GM19452 (cell line): ENCODE data around the gene CLUH.
"Not testable (repeated sequence)": the region's sequence is repeated elsewhere in the genome, so short reads cannot be mapped to it uniquely, and the experiment has no call there.

Experiments
- ATAC-seq: cut with Tn5 transposase; IDR thresholded peaks from one replicate; pipeline ENCODE4 v1.9.1; 2021; ENCODE audit not compliant: unreplicated experiment

Gene CLUH

DNA sequence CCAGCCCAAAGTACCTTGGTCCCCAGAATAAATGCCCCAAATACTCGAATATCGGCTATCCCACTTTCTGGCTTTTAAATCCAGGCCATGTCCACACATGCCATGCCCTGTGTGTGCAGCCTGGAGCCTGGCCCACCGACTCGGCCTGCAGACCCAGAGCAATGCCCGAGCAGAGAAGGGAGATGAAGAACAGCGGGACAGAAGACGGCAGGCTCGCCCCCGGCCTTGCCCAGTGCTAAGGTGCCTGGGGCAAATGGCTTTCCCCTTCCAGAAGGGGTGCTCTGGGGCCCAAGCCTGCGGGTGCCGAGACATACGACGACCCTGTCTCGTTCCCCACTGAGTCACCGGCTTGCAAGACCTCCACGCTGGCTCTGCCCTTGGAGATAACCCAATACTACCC lies 8.0 kb downstream of the CLUH start:
- no peak for ATAC-seq

DNA sequence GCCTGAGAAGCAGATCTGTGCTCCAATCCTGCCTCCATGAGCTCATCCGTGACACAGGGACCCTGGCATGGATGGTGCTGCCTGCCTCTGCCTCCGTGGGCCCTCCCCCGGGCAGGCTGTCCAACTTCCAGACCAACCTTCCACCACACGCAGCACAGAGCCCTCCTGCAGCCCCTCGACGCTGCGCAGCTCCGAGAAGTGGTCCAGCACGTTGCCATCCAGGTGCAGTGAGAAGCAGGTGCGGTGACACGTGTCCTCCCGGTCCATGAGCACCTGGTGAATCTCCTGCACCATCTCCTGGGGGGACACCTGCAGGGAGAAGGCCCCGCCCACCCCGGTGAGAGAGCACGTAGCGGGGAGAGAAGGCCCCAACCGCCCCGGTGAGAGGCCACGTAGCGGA lies 8.4 kb downstream of the CLUH start:
- ATAC-seq = no peak

DNA sequence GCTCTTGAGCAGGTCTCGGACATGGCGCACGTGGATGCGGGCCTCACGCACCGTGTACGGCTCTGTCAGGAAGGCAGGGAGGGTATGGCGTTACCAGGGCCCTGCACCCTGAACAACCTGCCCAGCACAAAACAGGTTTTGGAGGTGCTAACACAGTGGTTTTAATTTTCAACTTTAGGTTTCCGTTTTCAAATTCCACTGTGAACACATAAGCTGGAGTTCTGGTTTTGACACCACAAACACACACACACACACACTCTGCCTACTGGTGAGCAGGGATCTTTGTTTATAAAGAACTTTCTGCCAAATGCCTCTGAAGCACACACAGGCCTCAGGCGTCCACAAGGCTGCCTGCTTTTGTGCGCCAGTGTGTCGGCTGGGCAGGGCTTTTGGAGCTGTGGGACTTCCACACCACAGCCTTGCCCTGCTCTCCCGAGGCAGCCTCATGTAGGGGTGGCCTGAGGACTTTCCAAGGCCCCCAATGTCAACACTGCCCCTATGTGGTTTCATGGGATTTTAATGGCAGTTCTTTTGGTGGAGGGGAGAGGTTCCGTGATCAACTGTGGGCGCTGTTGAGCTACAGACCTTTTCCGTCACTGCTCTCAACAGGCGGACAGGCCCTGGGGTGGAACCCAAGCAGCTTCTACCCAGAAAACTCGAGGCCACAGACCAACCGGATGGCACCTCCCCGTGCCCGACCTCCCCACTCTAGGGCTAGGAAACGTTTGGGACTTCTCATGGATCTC lies 9.4 kb downstream of the CLUH start:
- ATAC-seq = no peak

DNA sequence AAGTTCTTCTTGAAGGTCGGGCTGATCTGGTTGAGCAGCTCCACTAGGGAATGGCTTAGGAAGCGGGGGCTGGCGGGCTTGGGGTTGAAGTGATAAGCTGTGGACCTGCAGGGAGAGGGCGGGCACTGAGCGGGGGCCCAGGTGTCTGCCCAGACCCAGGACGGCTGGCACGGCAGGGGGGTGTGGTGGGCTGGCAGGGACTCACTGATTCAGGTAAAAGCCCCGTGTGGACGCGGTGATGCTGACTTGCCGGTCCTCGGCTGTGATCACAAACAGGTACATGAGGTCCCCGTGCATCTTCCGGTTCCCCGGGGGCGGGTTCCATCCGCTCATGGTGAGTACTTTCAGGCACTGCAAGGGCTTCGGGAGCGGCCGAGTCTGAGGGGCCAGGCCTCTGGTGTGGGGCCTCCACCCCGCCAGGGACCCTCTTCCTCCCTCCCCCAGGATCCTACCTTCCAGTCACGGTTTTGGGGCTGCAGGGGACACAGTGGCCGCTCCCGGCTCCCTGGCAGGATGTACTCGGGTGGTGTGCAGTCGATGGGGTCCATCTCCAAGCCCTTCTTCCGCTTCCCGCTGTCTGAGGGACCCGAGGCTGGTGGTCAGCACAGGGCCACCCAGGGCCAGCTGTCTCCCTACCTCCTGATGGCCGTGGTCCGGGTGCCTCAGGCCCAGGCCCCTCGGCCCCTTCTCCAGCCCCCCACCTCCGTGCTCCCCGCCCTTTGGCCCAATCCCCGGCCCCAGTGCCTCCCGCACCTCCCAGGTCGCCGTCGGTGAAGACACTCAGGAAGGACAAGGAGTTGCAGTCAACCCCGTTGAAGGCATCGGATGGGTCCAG lies 10.2 kb downstream of the CLUH start:
- no peak for ATAC-seq

DNA sequence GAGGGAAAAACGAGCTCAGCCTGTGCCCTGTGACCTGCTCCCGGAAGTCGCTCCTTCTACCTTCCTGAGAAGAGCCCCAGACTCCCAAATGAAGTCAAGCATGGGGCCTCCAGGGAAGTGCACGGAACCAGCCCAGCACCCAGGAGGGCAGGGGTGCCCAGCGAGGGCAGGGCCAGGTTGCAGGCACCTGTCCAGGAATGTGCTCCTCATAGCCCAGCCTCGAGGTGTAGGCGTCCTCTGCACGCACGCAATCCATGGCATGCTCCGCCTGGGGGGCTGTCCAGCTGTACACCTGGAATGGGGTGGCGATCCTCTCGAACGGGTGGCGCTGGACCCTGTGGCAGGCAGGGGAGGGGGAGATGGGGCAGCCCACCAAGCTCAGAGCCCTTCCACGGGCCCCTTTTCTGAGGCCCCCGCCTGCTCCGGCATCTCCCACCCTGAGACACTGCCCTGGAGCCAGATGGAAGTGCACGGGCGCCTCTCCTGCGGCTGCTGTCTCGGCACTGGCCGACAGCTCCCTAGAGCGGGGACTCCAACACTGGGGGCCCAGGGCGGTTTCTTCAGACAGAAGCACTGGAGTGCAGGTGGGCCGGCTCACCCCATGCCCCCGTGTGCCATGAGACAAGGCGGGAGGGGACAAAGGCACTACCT lies 10.9 kb downstream of the CLUH start:
- no peak for ATAC-seq

DNA sequence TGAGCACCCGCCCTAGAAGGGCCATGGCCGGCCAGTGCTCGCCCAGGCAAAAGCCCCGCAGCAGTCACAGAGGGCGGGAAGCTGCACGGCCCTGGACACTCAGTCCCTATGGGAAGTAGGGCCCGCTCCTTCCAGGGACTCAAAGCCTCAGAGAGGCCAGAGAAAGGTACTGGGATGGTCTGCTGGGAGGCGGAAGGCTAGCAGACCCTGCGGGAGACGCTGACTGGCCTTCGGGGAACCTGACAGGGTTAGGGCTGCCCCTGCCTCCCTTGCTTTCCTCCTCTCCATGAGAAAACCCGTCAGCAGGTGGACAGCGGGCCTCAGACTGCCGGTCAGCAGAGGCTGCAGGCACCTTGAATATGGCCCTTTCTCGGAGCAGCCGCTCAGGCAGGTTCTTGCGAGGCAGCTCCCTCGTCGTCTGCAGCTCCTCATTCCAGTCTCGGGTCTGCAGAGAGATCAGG lies 11.5 kb downstream of the CLUH start:
- no peak for ATAC-seq

DNA sequence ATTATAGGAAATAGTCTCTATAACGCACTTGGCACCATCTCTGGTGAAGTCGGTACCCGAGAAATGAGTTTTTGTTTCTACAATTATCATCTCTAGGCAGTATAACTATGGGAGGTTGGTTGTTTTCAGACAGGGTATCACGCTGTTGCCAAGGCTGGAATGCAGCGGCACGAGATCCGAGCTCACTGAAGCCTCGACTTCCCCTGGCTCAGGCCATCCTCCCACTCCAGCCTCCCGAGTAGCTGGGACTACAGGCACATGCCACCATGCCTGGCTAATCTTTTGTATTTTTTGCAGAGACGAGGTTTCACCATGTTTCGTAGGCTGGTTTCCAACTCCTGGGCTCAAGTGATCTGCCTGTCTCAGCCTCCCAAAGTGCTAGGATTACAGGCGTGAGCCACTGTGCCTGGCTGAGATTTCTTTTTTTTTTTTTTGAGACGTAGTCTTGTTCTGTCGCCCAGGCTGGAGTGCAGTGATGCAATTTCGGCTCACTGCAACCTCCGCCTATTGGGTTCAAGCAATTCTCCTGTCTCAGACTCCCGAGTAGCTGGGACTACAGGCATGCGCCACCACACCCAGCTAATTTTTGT lies 12.3 kb downstream of the CLUH start:
- ATAC-seq = not testable (repeated sequence)

DNA sequence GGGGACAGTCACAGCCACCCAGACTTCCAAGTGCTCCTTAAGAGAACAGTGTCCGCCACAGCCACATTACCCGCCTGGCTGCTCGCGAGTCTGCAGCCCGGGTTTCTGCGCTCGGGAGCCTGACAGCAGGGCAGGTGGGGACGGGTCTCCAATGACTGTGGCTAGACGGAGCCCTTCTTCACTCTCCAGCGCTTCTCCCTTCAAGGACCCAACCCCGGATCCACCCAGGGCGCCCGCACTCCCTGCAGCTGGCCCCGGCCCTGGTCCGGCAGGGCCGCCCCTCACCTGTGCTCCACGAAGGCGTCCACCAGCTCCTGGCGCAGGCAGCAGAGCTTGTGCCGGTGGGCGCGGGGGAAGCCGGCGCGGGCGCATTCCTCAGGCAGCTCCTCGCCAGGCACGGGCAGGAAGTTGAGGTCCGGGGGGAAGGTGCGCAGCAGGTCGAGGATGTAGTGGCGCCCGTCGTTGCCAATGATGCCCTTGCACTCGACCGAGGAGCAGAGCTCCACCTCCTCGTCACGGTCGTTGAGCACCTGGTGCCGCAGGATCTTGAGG lies 13.9 kb downstream of the CLUH start:
- ATAC-seq = no peak

DNA sequence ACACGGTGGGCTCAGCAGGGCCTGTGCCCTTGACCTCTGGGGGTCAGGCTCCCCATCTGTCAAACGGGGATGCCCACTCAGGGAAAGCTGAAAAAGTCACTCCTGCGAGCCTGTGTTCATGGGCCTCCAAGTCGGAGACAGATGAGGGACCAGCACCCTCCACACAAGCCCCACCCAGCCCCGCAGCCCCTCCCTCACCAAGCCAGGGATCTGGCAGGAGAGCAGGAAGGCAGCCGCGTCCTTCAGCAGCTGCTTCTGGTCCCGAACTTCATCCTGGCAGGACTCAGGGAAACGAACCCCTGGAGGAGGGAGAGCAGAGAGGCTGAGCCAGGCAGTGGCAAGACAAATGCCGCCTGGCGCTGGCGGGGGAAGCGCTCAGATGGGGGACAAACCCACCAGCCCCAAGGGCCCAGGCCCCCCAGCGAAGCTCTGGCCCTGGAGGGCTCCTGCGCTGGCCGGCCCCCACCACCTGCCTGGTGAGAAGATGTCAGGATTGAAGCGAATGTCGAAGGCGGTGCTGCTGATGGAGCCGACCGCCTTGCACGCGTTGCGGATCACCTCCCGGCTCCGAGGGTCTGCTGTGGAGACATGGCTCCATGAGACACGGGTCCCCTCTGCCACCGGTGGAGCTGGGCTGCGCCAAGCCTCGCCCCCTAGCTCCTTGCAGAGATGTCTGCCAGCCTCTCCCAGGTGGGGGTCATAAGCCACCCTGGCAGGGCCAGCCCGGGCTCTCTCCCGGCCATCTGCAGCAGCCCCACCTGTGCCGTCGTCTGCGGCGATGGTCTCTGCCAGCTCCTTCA lies 15.4 kb downstream of the CLUH start:
- ATAC-seq = no peak

DNA sequence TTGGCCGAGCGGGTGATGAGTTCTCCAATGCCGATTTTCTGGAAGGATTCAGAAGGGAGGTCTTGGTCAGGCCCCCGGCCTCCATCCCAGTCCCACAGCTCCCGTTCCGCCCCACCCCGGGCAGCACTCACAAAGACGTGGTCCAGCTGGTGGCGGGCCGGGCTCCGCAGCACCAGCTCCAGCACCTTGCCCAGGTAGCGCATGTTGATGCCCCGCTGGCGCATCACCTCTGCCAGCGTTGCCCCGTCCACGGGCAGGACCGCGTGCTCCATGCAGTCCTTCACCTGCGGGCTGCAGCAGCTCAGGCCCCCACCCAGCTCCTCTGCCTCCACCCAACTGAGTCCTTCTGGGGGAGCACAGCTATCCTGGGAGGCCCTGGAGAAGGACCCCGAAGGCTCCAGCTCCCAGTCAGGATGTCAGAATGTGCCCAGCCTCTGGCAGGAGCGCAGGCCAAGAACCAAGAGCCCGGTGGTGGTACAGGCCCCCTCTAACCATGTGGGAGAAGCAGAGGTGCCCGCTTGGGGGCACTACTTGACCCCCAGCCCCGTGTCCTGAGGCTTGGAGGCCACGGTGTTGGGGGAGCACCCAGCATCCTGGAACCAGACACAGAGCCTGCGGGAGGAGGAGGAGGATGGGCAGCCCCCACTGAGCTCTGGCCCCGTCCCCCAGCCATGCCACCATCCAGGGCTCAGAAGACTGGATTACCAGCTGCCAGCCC lies 16.2 kb downstream of the CLUH start:
- ATAC-seq = no peak

DNA sequence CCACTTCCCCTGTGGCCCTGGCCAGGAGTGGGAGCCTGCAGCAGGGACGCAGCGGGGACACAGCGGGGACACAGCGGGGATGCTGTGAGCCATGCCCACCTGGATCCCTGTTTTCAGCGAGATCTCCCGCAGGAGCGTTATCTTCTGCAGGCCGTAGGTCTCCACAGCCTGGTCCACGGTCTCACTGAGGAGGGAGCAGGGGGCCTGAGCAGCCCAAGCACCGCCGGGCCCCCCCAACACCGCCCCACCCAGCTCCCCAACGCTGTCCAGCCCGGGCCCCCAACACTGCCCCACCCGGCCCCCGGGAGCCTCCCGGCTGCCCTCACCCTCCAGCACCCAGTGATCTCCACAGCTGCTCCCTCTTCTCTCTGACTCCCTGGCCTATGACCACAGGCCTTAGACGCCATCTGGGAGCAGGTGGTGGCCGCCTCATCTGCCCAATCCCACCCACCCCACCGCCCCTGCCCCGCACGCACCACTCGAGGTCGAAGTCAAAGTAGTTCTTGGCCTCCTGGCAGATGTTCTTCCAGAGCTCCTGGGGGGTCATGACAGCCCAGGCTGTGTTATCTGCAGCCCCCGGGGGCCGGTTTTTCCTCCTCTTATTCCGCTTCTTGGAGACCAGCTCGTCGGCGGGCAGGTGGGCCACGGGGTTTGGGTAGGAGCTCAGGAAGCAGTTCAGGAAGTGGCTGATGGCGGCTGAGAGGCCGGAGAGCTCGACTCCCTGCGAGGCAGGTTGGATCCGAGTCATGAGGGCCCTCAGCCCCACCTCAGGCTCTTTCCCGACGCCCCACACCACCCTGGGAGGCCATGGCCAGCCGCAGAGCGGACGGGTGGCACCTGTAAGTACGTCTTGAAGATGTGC lies 17.0 kb downstream of the CLUH start:
- ATAC-seq = no peak

DNA sequence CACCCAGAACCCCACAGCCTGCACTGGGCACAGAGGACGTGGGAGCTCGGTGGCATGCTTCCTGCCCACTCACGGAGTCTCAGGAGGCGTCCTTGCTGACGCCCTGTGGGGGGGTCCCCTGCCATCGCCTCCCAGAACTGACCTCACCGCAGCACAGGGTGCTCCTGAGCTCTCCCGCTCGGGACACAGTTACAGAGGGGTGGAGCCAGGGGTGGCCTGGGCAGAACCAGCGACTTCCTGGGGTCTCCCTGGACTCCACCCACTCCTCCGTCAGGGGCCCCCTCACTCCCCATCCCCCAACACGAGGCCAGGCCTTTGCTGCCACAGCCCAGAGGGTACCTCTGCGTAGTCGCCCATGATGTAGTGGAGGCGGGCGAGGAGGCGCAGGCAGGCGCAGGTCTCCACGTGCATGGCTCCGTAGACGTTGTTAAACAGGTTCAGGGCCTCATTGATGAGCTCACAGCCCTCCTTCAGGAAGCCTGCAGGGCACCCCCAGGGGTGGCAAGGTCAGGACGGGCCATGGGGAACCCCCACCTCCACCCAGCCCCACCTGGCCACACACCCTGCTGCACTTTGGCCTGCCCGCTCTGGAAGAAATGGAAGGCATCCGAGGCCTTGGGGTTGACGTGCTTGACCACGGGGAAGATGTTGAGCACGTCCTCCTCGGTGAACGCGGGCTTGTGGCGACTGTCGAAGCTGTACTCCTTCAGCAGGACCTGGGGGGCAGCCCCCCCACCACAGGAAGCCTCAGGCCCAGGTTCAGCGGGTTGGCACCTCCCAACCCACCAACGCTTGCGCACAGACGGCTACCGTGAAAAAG lies 17.8 kb downstream of the CLUH start:
- no peak for ATAC-seq

DNA sequence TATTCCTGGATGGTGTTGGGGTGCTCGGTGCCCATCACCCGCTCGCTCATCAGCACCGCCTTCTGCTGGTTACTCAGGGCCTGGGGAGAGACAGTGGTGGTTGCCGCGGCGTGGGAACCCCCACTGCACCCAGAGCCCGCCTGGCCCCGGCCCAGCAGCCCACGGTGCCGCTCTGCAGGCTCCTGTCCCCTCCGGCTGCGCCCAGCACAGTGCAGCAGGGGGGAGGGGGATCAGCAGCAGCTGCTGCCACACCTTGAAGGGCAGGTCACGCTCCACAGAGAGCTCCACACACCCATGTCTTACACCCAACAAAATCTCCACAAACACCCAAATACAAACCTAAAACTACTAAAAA lies 18.8 kb downstream of the CLUH start:
- no peak for ATAC-seq

DNA sequence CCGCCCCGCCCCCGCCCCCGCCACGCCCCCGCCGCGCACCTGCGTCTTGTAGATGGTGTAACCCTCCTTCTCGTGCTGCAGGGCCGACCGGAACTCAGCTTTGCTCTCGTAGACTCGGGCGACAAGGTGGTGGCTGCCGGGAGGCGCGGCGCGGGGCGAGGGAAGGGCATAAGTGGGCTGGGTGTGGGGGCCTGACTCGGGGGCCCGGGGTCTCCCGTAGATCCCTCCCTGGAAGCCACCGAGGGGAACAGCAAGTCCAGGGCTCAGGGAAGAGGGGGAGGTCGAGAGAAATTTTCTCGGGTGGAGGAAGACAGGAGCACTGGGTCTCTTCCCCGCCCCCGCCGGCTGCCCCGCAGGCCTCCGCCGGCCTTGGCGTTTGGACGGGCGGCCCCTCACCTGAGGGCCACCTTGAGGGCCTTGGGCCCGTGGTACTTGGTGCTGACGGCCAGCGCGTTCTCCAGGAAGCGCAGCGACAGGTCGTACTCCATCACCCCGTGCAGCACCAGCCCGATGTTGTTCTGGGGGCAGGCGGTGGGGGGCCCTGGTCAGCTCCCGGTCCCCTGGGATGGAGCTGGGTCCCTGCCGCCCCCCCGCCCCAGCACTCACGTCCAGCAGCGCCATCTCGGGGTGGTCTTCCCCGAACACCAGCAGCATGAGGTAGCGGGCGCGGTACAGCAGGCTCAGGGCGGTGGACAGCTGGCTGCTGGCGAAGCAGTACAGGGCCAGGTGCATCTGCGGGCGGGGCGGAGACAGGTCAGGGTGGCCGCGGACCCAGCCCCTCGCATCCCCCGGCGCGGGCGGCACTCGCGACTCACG lies 19.4 kb downstream of the CLUH start:
- ATAC-seq = no peak

DNA sequence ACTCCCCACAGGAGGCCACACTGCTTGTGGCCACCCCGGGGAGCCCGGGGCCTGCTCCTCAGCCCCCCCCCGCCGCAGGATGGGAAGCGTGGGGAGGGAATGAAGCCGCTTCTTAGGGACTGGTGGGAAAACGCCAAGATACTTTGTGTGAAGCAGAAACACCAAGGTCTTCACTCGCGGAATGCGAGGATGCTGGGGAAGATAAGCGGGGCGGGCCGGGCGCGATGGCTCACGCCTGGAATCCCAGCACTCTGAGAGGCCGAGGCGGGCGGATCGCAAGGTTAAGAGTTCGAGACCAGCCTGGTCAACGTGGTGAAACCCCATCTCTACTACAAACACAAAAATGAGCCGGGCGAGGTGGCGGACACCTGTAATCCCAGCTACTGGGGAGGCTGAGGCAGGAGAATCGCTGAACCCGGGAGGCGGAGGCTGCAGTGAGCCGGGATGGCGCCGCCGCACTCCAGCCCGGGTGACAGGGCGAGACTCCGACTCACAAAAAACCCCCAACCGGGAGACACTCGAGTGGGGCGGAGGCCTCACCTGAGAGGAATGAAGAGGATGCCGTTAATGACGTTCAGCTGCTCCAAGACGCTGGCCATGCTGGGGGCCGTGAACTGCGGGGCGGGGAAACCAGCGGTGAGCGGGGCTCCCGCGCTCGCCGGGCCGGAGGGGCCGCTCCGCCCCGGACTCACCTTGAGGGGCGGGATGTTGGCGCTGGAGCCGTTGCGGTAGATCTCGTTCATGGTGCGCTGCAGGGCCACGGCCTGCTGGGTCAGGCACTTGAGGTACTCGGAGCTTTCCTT lies 20.3 kb downstream of the CLUH start:
- ATAC-seq = no peak
